Measurements from ENCODE around the gene TMEM220. TPM values are rescaled to one million over a fixed set of nuclear protein-coding genes. Genes with fewer than 3 reads are reported as not detected.

The TMEM220 gene
- total and polyA plus RNA-seq, 9 donors, result 5.4 to 14.1 (median 9.8) TPM

GRCh38 chr17:10750210-10750609 lies 20.4 kb upstream of the TMEM220 start:
- H3K27ac ChIP-seq, result no peak overlapping the region
- H3K9me3 ChIP-seq, result no peaks in the 10 kb centered on the region
- H3K36me3 ChIP-seq, result no peaks in the 10 kb centered on the region
- TF ChIP-seq EP300 (IDR thresholded peaks at IDR 0.05) (no peak), POLR2A (IDR thresholded peaks at IDR 0.05) (no peak)
- TF ChIP-seq, protein P1, sequence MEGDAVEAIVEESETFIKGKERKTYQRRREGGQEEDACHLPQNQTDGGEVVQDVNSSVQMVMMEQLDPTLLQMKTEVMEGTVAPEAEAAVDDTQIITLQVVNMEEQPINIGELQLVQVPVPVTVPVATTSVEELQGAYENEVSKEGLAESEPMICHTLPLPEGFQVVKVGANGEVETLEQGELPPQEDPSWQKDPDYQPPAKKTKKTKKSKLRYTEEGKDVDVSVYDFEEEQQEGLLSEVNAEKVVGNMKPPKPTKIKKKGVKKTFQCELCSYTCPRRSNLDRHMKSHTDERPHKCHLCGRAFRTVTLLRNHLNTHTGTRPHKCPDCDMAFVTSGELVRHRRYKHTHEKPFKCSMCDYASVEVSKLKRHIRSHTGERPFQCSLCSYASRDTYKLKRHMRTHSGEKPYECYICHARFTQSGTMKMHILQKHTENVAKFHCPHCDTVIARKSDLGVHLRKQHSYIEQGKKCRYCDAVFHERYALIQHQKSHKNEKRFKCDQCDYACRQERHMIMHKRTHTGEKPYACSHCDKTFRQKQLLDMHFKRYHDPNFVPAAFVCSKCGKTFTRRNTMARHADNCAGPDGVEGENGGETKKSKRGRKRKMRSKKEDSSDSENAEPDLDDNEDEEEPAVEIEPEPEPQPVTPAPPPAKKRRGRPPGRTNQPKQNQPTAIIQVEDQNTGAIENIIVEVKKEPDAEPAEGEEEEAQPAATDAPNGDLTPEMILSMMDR (IDR thresholded peaks at IDR 0.05), result no peak
- H3K4me1 ChIP-seq (ENCODE audit: insufficient read depth), result no peaks in the 10 kb centered on the region
- 86 to 93% (median 93%) methylated on average over 4 of the region's 4 CpGs for WGBS, 3 donors
- DNase-seq, result no peak
- H3K27me3 ChIP-seq, result no peaks in the 10 kb centered on the region
- H3K4me3 ChIP-seq, result no peak overlapping the region
- intact Hi-C loops (cut with DNase I), result no loop called here

- Histone ChIP-seq H3K27me3 (no peaks in the 10 kb centered on the region), H3K4me3 (no peak overlapping the region), H3K27ac (no peak overlapping the region), H3K4me1 (ENCODE audit: insufficient read depth) (no peaks in the 10 kb centered on the region), H3K9me3 (no peaks in the 10 kb centered on the region), H3K36me3 (no peaks in the 10 kb centered on the region)
- intact Hi-C loops (cut with DNase I), result no loop called here
- TF ChIP-seq, protein P1 (IDR thresholded peaks at IDR 0.05), result no peak
- TF ChIP-seq EP300 (IDR thresholded peaks at IDR 0.05), result no peak
- no peak for TF ChIP-seq POLR2A (IDR thresholded peaks at IDR 0.05)
- 50 to 57% (median 53%) methylated on average over 9 of the region's 9 CpGs for WGBS, 3 donors
- no peak for DNase-seq
Observed at GRCh38 chr17:10748531-10749181, 18.8 kb upstream of the TMEM220 start.

- Histone ChIP-seq H3K27me3 (no peaks in the 10 kb centered on the region), H3K4me1 (ENCODE audit: insufficient read depth) (no peaks in the 10 kb centered on the region), H3K9me3 (no peaks in the 10 kb centered on the region), H3K27ac (no peak overlapping the region), H3K36me3 (no peaks in the 10 kb centered on the region), H3K4me3 (no peak overlapping the region)
- intact Hi-C loops (cut with DNase I), result no loop called here
- WGBS, 3 donors, result 65 to 70% (median 65%) methylated on average over 6 of the region's 6 CpGs
- no peak for TF ChIP-seq EP300 (IDR thresholded peaks at IDR 0.05)
- no peak for TF ChIP-seq POLR2A (IDR thresholded peaks at IDR 0.05)
- TF ChIP-seq, protein P1 (IDR thresholded peaks at IDR 0.05), result no peak
- no peak for DNase-seq
Observed at GRCh38 chr17:10745231-10745630, 15.4 kb upstream of the TMEM220 start.

DNA sequence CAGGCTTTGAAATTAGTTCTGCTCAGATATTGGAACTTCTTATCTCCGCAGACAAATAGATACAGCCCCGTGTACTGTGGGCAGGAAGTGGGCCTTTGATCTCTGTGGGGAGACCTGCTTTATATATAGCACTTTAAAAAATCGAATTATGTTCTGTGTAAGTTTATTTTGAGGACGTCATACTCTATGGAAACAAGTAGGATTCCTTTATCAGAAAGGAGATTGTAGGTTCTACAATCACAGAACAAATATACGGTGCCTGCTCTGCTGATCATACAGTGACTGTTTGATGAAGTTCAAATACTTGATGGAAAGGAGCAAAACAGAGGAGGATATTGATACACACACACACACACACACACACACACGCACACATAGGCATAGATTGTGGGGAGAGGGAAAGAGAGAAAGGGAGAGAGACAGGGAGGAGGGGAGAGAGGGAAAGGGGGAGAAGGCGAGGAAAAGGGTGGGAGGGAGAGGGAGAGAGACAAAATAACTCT lies 14.7 kb upstream of the TMEM220 start:
- intact Hi-C loops (cut with DNase I), result no loop called here
- TF ChIP-seq EP300 (IDR thresholded peaks at IDR 0.05), result no peak
- TF ChIP-seq POLR2A (IDR thresholded peaks at IDR 0.05), result no peak
- TF ChIP-seq, protein P1 (IDR thresholded peaks at IDR 0.05), result no peak
- WGBS, 3 donors, result 47 to 60% (median 53%) methylated on average over 7 of the region's 7 CpGs
- Histone ChIP-seq H3K9me3 (no peaks in the 10 kb centered on the region), H3K27me3 (no peaks in the 10 kb centered on the region), H3K27ac (no peak overlapping the region), H3K4me3 (no peak overlapping the region), H3K36me3 (no peaks in the 10 kb centered on the region), H3K4me1 (ENCODE audit: insufficient read depth) (no peaks in the 10 kb centered on the region)
- DNase-seq, result no peak
